ENCODE measurements around the gene RASGRF2. TPM values are rescaled to one million over a fixed set of nuclear protein-coding genes. Genes with fewer than 3 reads are reported as not detected.
A peak's percentile ranks its signal among the peaks of the same experiment; 100 is the strongest.

The RASGRF2 gene
- total RNA-seq, 1 experiment from 2014 or later: 6.7 TPM

DNA sequence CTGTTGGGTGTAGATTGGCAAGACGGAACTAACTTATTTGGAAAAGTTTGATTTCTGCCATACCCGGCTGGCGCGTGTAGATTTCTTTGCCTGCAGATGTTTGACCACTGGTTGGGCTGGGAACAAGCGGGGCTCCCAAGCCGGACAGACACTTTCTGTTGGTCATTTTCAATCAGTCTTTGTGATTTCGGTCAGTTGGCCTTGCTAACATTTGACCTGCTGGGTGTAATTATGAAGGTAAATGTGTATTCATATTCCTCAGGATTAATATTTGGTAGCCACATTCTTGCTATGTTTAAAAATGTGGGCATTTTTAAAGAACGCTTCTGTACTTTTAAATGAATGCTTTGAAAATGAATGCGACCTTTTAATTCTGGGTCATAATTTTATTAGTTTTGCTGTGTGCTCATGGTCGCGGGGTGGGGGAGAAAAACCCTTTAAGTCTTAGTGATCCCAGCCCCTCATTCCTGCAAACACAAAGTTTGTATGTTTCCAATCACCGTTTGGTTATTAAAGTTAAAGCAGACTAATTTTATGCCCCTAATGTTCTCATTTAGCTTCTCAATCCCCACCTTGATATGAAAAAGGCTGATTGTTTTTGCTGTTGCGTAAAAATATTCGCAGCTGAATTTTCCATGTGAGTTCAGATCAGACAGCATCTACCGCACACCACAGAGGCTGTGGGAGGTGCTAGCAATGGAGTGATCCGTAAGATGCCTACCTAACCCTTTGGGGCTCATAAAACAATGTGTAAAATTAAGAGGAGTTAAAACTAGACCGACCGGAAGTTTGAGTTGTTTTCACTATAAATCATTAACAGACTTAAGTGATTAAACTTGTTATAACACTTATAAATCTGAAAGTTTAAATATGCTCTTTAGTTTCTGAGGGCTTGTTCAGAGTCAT, 1.5 kb downstream of the RASGRF2 start:
- Histone ChIP-seq H3K36me3 (no peaks in the 10 kb centered on the region), H3K4me3 (peak overlapping the region; percentile 66), H3K9me3 (replicated peaks) (no peaks in the 10 kb centered on the region), H3K27ac (peak overlapping the region; percentile 26; the same call in 1 of the 2 replicates), H3K4me1 (peaks cover 42% of the 10 kb centered on the region), H3K27me3 (no peaks in the 10 kb centered on the region)
- peak in 1 of 2 experiments; percentile 33 for DNase-seq

DNA sequence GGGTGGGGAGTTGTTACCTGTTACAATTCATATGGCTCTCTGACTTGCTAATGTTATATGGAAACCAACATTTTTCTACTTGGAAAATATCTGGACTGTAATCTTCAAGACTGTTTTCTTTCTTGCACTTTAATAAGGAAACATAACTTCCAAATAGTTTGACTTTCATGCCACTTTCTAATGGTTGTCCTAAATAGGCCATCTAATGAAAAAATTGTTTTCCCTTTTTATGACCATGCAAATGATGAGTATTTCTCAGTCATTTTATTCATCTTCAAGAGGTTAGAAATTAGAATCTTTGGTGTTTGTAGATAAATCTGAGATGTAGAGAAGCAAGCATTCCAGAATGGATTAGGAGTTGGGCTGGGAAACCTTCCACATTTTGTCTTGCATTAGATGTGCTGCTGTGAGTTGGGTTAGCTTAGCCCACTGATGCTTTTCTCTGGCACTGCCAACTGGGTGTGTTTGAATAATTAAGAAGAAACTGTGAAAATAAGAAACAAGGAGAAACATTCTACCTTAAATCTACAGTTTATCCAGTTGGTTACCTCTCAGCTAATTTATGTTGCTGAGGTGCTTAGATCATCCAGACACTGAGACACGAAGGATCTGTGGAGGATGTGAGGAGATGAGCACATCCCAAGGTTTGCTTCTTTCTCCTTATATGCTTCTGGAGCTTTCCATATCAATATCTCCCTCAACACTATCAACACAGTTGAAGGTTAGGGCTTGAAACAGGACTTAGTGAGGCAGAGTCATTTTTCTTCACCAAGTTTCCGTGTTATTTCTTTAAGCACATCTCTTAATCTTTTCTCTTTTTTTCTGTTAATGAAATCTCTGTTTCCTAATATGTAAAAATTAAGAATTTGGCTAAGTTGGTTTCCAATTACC, 2.7 kb downstream of the RASGRF2 start:
- Histone ChIP-seq H3K27ac (no peak overlapping the region), H3K4me1 (peaks cover 46% of the 10 kb centered on the region), H3K4me3 (no peak overlapping the region), H3K36me3 (no peaks in the 10 kb centered on the region), H3K27me3 (no peaks in the 10 kb centered on the region), H3K9me3 (replicated peaks) (no peaks in the 10 kb centered on the region)
- DNase-seq: no peak

DNA sequence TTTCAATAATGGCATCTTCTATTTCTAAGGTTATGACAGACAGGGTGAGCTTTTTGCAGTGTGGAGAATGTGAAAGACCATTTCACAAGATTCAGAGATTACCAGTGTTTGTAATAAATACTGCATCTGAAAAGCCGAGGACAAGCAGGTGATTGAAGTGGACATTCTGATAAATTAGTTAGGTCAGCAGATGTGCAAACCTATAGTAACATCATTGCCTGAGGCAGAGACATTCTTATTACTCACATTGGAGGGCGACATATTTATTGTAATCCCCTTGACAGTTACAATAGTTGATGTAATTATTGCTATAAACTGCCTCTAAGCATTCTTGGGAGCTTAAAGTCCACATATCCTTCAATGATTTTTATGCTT, 3.3 kb downstream of the RASGRF2 start:
- DNase-seq: peak in 1 of 2 experiments; percentile 37
- Histone ChIP-seq H3K27me3 (no peaks in the 10 kb centered on the region), H3K9me3 (replicated peaks) (no peaks in the 10 kb centered on the region; the same call in 1 of the 2 replicates), H3K27ac (no peak overlapping the region), H3K4me1 (peaks cover 48% of the 10 kb centered on the region), H3K36me3 (no peaks in the 10 kb centered on the region), H3K4me3 (no peak overlapping the region)

DNA sequence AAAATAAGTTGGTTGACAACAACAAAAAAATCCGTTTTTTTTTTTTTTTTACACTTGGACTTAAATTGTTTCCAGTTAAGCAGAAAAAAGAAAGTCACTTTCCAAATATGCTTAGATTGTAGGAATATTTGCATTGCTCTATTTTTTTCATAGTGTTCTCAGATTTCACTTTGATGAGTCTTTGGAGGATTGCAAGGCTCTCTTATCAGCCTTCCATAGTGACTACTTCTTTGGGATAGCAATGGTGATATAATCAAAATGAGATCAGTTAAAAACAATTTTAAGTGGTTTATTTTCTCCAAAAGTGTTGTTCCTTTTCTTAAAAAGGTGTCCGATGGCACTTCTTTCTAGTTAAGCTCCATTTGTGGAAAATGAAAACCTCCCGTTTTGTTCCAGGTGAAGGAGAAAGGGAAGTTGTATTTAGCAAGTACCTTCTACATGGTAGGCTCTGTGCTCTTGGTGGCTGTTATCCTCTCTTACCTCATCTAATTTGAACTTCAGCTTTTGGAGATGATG, 3.9 kb downstream of the RASGRF2 start:
- Histone ChIP-seq H3K9me3 (replicated peaks) (no peaks in the 10 kb centered on the region; the same call in 1 of the 2 replicates), H3K36me3 (no peaks in the 10 kb centered on the region), H3K27me3 (no peaks in the 10 kb centered on the region), H3K4me1 (peaks cover 48% of the 10 kb centered on the region), H3K27ac (no peak overlapping the region), H3K4me3 (no peak overlapping the region)
- no peak for DNase-seq

DNA sequence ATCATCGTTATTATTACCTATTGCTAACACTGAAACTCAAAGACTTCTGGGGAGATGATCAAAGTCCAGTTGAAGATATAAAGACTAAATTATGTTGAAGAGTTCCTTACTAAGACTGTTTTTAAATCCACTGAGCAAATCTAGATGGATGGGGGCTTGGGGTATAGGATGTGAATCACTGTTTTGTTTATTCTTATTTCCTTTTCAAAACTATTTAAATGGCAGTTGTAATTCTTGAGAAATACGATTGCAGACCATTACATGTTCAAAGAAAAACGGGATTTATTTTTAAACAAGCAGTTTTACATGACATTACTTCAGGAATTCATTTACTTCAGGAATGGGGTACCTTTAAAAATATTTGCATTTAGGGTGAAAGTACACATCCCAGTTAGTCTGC, 4.3 kb downstream of the RASGRF2 start:
- Histone ChIP-seq H3K4me3 (no peak overlapping the region), H3K27me3 (no peaks in the 10 kb centered on the region), H3K9me3 (replicated peaks) (no peaks in the 10 kb centered on the region; the same call in 1 of the 2 replicates), H3K36me3 (no peaks in the 10 kb centered on the region), H3K27ac (no peak overlapping the region), H3K4me1 (peaks cover 48% of the 10 kb centered on the region)
- no peak for DNase-seq

DNA sequence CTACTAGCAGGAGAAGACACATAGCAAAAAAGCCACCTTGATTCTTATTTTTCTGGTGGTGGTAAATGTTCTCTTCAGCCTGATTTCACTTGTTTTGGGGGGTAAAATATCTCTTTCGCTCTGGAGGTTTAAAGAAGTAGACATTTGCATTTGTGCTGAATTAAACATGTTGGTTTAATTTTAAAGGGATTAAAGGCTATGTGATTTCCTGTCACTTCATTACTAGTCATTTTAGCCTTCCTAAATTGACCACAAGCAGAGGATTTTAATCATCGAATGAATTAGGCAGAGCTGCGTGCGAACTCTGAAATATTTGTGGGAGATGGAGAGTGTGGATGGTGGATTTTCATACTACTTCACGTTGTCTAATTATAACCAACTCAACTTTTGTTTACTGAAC, 4.8 kb downstream of the RASGRF2 start:
- Histone ChIP-seq H3K9me3 (replicated peaks) (no peaks in the 10 kb centered on the region; the same call in 1 of the 2 replicates), H3K4me1 (peaks cover 48% of the 10 kb centered on the region), H3K4me3 (no peak overlapping the region), H3K27me3 (no peaks in the 10 kb centered on the region), H3K27ac (no peak overlapping the region), H3K36me3 (no peaks in the 10 kb centered on the region)
- no peak for DNase-seq

DNA sequence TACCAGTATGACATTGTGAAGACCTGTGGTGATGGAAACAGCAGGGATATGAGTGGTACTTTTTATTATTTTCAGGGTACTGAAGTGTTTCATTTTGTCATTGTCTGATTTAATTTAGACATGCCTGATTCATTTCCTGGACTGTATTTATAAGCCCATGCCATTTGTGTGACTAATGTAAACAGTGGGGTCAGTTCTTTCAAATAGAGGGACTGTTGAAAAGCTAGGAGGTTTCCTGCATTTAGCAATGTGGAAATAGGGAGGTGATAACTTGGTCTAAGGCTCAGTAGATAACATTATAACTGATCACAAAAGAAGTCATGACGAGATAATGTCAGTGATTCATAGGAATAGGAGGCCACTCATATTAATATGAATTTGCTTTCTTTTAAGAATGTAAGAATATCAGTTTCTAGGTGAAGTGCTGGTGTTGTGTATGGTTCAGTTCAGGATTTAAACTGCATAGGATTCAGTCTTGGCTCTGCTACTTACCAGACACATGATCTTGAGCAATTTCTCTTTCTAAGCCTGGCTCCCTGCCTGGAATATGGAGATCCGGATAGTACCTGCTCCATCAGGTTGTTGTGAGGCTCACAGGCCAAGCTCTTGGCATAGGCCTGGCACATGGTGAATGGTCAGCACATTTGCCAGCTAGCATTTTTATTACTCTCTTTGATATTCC, 7.5 kb downstream of the RASGRF2 start:
- Histone ChIP-seq H3K4me1 (peaks cover 46% of the 10 kb centered on the region), H3K4me3 (no peak overlapping the region), H3K27ac (peak overlapping the region; percentile 50), H3K36me3 (no peaks in the 10 kb centered on the region), H3K27me3 (no peaks in the 10 kb centered on the region), H3K9me3 (replicated peaks) (no peaks in the 10 kb centered on the region; the same call in 1 of the 2 replicates)
- DNase-seq: peak in 1 of 2 experiments; percentile 44

DNA sequence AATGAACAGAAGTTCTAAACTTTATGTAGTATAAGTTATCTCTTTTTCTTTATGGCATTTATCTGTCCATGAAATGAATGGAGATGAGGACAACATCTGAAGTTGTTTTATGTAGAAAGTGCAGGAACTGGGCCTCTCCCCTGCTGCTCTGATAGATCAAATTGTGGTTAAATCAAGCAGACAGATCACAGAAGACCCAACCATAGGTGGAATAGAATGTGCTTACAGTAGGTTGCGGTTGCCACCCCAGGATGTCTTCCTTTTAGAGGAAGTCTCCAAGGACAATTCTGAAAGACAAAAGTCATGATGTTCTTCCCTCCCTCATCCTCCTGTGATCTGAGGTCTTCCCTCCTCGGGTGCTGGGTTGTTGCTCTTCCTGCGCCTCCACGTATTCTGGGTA, 12.9 kb downstream of the RASGRF2 start:
- DNase-seq: no peak
- H3K9me3 ChIP-seq (replicated peaks): no peaks in the 10 kb centered on the region; the same call in none of the 2 replicates

DNA sequence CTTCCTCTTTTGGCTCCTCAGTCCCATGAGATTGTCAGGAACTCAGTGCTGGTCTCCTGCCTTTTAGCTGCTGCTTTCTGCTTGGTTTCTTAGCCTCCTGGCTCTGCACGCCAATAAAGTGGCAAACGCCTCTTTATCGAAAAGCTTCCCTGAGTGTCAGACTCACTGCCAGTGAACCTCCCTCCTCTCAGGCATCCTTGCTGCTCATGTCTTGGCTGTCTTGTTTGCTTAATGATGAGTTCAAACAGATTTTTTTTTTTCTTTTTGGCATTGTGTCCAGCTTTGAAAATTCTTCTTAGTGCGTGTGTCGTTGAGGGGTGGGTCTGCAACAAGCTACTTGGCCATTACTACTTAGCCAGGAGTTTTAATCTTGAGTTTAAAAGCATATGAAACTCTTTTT, 14.9 kb downstream of the RASGRF2 start:
- no peak for DNase-seq
- no peaks in the 10 kb centered on the region for H3K4me1 ChIP-seq
- H3K4me3 ChIP-seq: no peak overlapping the region
- no peak overlapping the region for H3K27ac ChIP-seq
- H3K27me3 ChIP-seq: no peaks in the 10 kb centered on the region
- H3K9me3 ChIP-seq (replicated peaks): no peaks in the 10 kb centered on the region; the same call in 1 of the 2 replicates
- H3K36me3 ChIP-seq: no peaks in the 10 kb centered on the region

More for the DNA sequence above, 12.9 kb downstream of the RASGRF2 start:
- H3K36me3 ChIP-seq: no peaks in the 10 kb centered on the region
- no peaks in the 10 kb centered on the region for H3K27me3 ChIP-seq
- H3K4me1 ChIP-seq: peaks cover 4% of the 10 kb centered on the region
- no peak overlapping the region for H3K4me3 ChIP-seq
- no peak overlapping the region for H3K27ac ChIP-seq

DNA sequence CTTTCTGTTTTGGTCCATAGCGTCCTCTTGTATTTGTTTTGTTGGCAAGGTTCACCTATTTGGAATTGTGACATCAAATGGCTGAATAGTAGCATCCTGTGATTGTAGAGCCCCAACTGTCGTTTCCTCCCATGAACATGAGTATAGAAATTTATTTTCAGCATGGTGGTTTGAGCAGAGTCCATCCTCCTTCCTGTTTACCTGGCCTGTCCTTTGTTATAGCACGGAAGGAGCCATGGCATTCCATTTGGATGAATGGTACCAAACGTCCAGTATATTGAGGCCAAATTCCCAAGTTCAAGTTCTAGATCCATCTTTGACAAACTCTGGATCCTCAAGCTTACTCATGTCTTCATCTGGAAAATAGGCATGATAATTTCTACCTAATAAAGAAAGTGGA, 16.8 kb downstream of the RASGRF2 start:
- H3K4me3 ChIP-seq: no peak overlapping the region
- H3K27ac ChIP-seq: no peak overlapping the region
- no peaks in the 10 kb centered on the region; the same call in 1 of the 2 replicates for H3K9me3 ChIP-seq (replicated peaks)
- H3K27me3 ChIP-seq: no peaks in the 10 kb centered on the region
- no peaks in the 10 kb centered on the region for H3K36me3 ChIP-seq
- DNase-seq: no peak
- no peaks in the 10 kb centered on the region for H3K4me1 ChIP-seq

DNA sequence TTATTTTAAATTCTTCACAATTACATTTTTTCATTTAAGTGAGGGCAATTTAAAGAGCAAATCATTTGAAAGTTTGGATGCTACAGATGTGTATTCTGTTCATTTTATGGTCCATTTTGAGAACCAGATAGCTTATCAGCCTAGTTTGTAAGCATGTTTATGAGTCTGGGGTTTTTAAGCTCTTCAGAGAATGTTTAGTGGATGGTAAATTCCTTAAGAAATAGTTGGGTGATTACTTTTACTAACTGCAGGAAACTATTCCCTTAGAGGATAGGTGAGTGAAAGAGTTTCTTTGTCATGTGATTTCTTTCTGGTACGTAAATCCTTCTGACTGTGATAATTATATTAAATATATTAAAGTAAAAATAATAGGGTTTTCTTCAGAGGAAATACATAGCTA, 17.6 kb downstream of the RASGRF2 start:
- H3K27me3 ChIP-seq: no peaks in the 10 kb centered on the region
- no peaks in the 10 kb centered on the region; the same call in 1 of the 2 replicates for H3K9me3 ChIP-seq (replicated peaks)
- H3K36me3 ChIP-seq: no peaks in the 10 kb centered on the region
- H3K27ac ChIP-seq: no peak overlapping the region
- H3K4me1 ChIP-seq: no peaks in the 10 kb centered on the region
- H3K4me3 ChIP-seq: no peak overlapping the region
- DNase-seq: no peak

DNA sequence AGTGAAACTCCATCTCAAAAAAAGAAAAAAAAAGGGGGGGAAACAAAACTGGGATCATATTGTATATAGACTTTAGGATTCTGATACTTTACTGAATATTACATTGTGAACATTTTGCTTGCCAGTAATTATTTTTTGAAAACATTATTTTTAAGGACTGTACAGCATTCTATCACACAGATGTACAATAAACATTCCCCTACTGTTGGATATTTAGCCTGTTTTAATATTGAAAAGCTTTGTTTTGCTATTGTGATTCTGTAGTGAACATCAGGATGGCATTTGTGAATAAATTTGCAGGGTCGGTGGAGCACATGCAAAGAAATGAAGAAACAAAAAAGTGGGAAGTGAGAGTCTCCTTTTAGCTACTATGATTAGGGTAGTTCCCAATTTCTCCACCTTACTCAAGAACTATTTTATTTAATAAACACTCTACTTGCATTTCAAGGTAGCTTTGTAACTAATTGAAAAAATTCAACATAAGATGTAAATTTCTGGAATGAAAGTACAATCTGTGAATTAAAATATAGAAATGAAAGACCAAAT, 18.7 kb downstream of the RASGRF2 start:
- H3K36me3 ChIP-seq: no peaks in the 10 kb centered on the region
- no peak overlapping the region for H3K27ac ChIP-seq

DNA sequence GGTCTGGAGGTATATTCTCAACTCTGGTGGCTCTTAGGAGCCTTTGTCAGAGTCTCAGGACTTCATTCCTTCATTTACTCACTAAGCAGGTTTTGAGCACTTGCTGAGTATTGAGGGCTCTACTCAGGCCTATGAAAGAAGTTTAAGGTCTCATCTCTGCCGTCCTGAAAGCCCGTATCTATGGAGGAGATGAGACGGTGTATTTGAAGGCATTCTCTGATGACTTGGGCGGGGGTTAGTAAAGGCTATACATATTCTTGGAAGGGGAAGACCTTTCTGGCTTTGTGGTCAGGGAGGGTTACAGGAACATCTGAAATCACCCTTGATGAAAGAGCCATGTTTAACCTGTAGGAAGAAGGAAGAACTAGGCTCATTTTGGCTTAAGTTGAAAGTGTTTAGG, 21.9 kb downstream of the RASGRF2 start:
- no peak overlapping the region for H3K4me3 ChIP-seq
- peaks cover 5% of the 10 kb centered on the region; the same call in 1 of the 2 replicates for H3K4me1 ChIP-seq
- H3K9me3 ChIP-seq (replicated peaks): no peaks in the 10 kb centered on the region
- H3K36me3 ChIP-seq: no peaks in the 10 kb centered on the region
- H3K27me3 ChIP-seq: no peaks in the 10 kb centered on the region
- no peak overlapping the region for H3K27ac ChIP-seq
- no peak for DNase-seq

More for the DNA sequence above, 18.7 kb downstream of the RASGRF2 start:
- no peaks in the 10 kb centered on the region; the same call in 1 of the 2 replicates for H3K4me1 ChIP-seq
- H3K4me3 ChIP-seq: no peak overlapping the region
- no peaks in the 10 kb centered on the region for H3K27me3 ChIP-seq
- no peaks in the 10 kb centered on the region; the same call in 1 of the 2 replicates for H3K9me3 ChIP-seq (replicated peaks)
- no peak for DNase-seq
